HepG2 (cell line): ENCODE results near the gene C1orf35. TPM values are rescaled to one million over a fixed set of nuclear protein-coding genes. Genes with fewer than 3 reads are reported as not detected.

Experiments
- ATAC-seq: fragments of 200-7000 bp; cut with Tn5 transposase; 3 replicates; pipeline ENCODE4 v1.9.1; 2020; ENCODE audit warnings: mild to moderate bottlenecking, moderate library complexity
- BruUV-seq: library from RNA; stranded (reverse); fragments of 400-500 nt; replicated peaks from 2 replicates; lab custom pipeline; 2021; lab: Mats Ljungman, UMichigan
- CTCF ChIA-PET: fragments of 300-600 bp; formaldehyde crosslinking; extraction: SDS; loops from one replicate; lab custom pipeline; 2021; ENCODE audit warnings: low total read pairs, inconsistent platforms, low intra/inter-chr PET ratio; lab: Yijun Ruan, JAX
- POLR2A ChIA-PET: fragments of 350-600 bp; sonication (Branson Sonifier 250); formaldehyde crosslinking; loops from one replicate; lab custom pipeline; 2020; ENCODE audit warnings: antibody characterized with exemption, inconsistent platforms; lab: Yijun Ruan, JAX
- DNase-seq: peaks from one replicate; pipeline ENCODE4 v3.0.0-alpha.2; 2015; ENCODE audit warnings: low spot score
- FAIRE-seq: peaks from 3 replicates; lab custom pipeline; 2011; peaks lifted over from hg19 to GRCh38; lab: Jason Lieb, UNC
- H2AFZ ChIP-seq: one replicate; pipeline ENCODE4 v1.6.1; 2011; ENCODE audit warnings: low read length, inconsistent platforms
- H3K27ac ChIP-seq: fragments of 300-600 bp; 3 replicates; pipeline ENCODE4 v1.8.0; 2011; ENCODE audit warnings: mixed run types, mild to moderate bottlenecking, mixed read lengths, low read length, inconsistent platforms; ENCODE audit not compliant: insufficient read depth; ENCODE audit errors: extremely low read length
- H3K27me3 ChIP-seq, 2 experiments: fragments of 200-600 bp in 1 of 2; 2 replicates in 1 of 2; 3 replicates in 1 of 2; pipeline versions ENCODE4 v1.6.0 to v1.8.0; 2011; ENCODE audit warnings: low read length in 2 of 2, mild to moderate bottlenecking in 2 of 2, moderate library complexity in 2 of 2, inconsistent platforms in 1 of 2; ENCODE audit not compliant: insufficient read depth in 2 of 2, control insufficient read depth in 1 of 2
- H3K36me3 ChIP-seq, 2 experiments: fragments of 200-600 bp in 1 of 2; replicated peaks in 1 of 2; 2 replicates in 1 of 2; 3 replicates in 1 of 2; pipeline versions ENCODE4 v1.5.1 to v1.8.0; 2011; ENCODE audit warnings: low read length in 2 of 2, inconsistent platforms in 1 of 2; ENCODE audit not compliant: insufficient read depth in 2 of 2, control insufficient read depth in 1 of 2
- H3K4me1 ChIP-seq: 2 replicates; pipeline ENCODE4 v1.5.1; 2012; ENCODE audit warnings: low read length, inconsistent platforms; ENCODE audit not compliant: insufficient read depth
- H3K4me2 ChIP-seq: 2 replicates; pipeline ENCODE4 v1.6.0; 2011; ENCODE audit warnings: low read depth, low read length, inconsistent platforms
- H3K4me3 ChIP-seq, 3 experiments: fragments of 200-600 bp in 1 of 3; sonication (generic), shearing (Covaris generic) in 1 of 3; replicated peaks in 1 of 3; 2 replicates each; pipeline ENCODE4 v1.5.1; 2011 to 2016; ENCODE audit warnings: low read length in 3 of 3, inconsistent platforms in 2 of 3, low read depth in 2 of 3, mild to moderate bottlenecking in 2 of 3, control low read depth in 1 of 3, mixed read lengths in 1 of 3; ENCODE audit not compliant: insufficient read depth in 1 of 3
- H3K79me2 ChIP-seq: one replicate; pipeline ENCODE4 v1.6.1; 2011; ENCODE audit warnings: low read length, inconsistent platforms; ENCODE audit not compliant: insufficient read depth
- H3K9ac ChIP-seq: 2 replicates; pipeline ENCODE4 v1.6.0; 2011; ENCODE audit warnings: mild to moderate bottlenecking, low read depth, low read length, inconsistent platforms; ENCODE audit not compliant: insufficient read depth
- H3K9me3 ChIP-seq: 2 replicates; pipeline ENCODE4 v1.5.1; 2012; ENCODE audit warnings: mild to moderate bottlenecking, low read length
- H4K20me1 ChIP-seq: 2 replicates; pipeline ENCODE4 v1.6.0; 2011; ENCODE audit warnings: inconsistent platforms, mild to moderate bottlenecking, low read length, moderate library complexity; ENCODE audit not compliant: insufficient read depth
- AGO2 ChIP-seq: fragments of 200-400 bp; formaldehyde crosslinking; optimal IDR thresholded peaks from 2 replicates; pipeline ENCODE3; 2017; ENCODE audit warnings: mild to moderate bottlenecking, low read depth, low read length, moderate library complexity
- MBNL3 ChIP-seq: fragments of 250-450 bp; sonication (Bioruptor Pico); conservative IDR thresholded peaks from 2 replicates; pipeline ENCODE4 v1.8.0; 2022; ENCODE audit warnings: mild to moderate bottlenecking, inconsistent platforms
- RBFOX2 ChIP-seq: fragments of 200-400 bp; formaldehyde crosslinking; IDR thresholded peaks from 2 replicates; pipeline ENCODE4 v1.6.1; 2017; ENCODE audit warnings: low read depth, mild to moderate bottlenecking, low read length
- SALL1 ChIP-seq: sonication (generic); formaldehyde crosslinking; IDR thresholded peaks from 2 replicates; pipeline ENCODE4 v1.8.0; 2022; ENCODE audit warnings: mild to moderate bottlenecking, missing genetic modification reagents
- ZNF230 ChIP-seq: sonication (generic); formaldehyde crosslinking; IDR thresholded peaks from 2 replicates; pipeline ENCODE4 v1.4.0; 2020; ENCODE audit warnings: mild to moderate bottlenecking, missing genetic modification reagents
- WGBS: methylation state at CpG from one replicate; pipeline ENCODE4 v1.1.6; 2017; ENCODE audit warnings: low lambda C conversion rate; 5-methylcytosine and 5-hydroxymethylcytosine counted together
- in situ Hi-C: cut with HindIII; loops from 2 replicates; pipeline ENCODE4 v1.10.0; 2017; ENCODE audit warnings: low pct_unique_long_range_greater_than_20kb; ENCODE audit not compliant: extremely low pct_ligation_motif_present
- intact Hi-C: fragments of 100-400 bp; cut with micrococcal nuclease; formaldehyde crosslinking; loops from one replicate; pipeline ENCODE4 v1.10.0; 2022; ENCODE audit not compliant: unreplicated experiment
- polyA plus RNA-seq, 8 experiments: library from polyadenylated mRNA; depleted of rRNA in 3 of 8; stranded (reverse) in 7 of 8; unstranded in 1 of 8; fragments of >200 nt; fragmentation: Illumina TruSeq in 4 of 8; extraction: Trizol in 4 of 8; gene quantifications; 2 replicates each; pipeline versions ENCODE4 v1.2.1 to v1.2.3, GENCODE V29; 2011 to 2016; ENCODE audit warnings: low read depth in 4 of 8, missing spikeins in 1 of 8, mixed read lengths in 1 of 8; ENCODE audit not compliant: insufficient read depth in 1 of 8
- total RNA-seq, 5 experiments: library from RNA; depleted of rRNA; stranded (reverse); fragments of >200 nt; fragmentation: Illumina TruSeq; extraction: Trizol; gene quantifications; 2 replicates each; pipeline ENCODE4 v1.2.3, GENCODE V29; 2016; ENCODE audit warnings: low read depth in 1 of 5
- TF ChIP-seq, protein P1 (sequence below): IDR thresholded peaks from 2 replicates; pipeline ENCODE4 v1.6.1; 2016

Gene C1orf35
- total and polyA plus RNA-seq, 2 of the 13 experiments (the other 11 are each of a cell fraction or from before 2014, with no cell fraction given): 8.1 to 19.3 TPM

DNA sequence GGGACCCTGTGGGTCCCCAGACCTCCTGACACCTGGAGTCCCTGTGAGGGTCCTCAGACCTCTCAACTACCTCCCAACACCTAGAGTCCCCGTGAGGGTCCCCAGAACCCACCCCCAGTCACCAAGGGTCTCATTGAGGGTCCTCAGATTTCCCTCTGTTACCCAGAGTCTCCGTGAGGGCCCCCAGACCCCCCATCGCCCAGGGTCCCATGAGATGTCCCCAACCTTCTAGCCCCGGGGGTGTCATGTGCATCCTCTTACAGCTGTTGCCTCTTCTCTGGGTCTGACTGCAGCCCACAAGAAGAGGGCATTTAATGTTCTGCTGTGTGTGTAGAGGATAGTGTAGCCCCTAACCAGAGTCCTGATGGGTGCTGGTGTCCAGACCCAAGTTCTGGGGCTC is 44.6 kb upstream of the C1orf35 start (continued):
- TF ChIP-seq, protein P1, sequence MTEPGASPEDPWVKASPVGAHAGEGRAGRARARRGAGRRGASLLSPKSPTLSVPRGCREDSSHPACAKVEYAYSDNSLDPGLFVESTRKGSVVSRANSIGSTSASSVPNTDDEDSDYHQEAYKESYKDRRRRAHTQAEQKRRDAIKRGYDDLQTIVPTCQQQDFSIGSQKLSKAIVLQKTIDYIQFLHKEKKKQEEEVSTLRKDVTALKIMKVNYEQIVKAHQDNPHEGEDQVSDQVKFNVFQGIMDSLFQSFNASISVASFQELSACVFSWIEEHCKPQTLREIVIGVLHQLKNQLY (CRISPR knock-in tag): no peak
- no peak for TF ChIP-seq ZNF230 (CRISPR knock-in tag)

DNA sequence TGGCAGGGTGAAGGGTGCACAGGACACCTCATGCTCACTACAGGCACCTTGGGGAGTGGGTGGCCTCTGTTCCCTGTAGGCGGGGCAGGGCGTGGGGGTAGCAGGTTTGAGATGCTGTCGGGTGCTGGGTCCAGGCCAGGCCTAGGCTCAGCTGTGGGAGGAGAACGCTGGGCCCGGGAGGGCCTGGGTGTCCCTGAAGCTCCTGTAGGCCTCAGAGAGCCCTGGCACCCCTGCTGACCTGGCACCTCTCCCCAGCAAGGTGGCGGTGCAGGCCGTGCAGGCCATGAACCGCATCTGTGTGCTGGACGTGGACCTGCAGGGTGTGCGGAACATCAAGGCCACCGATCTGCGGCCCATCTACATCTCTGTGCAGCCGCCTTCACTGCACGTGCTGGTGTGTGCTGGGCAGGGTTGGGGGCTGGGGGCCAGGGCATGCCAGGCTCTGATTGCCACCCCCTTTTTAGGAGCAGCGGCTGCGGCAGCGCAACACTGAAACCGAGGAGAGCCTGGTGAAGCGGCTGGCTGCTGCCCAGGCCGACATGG is 44.1 kb upstream of the C1orf35 start:
- Histone ChIP-seq H3K27me3 (no peaks in the 10 kb centered on the region), H3K4me2 (no peak overlapping the region), H3K4me1 (peaks cover 60% of the 10 kb centered on the region), H2AFZ (no peak overlapping the region), H3K9me3 (no peaks in the 10 kb centered on the region), H3K79me2 (peaks cover 45% of the 10 kb centered on the region), H3K4me3 (no peak overlapping the region), H3K36me3 (peaks cover 4 to 17% of the 10 kb centered on the region in 2 experiments; a peak in 4 of 5 replicates), H3K27ac (no peak overlapping the region), H3K9ac (no peak overlapping the region), H4K20me1 (peaks cover 23% of the 10 kb centered on the region; the same call in 1 of the 2 replicates)
- DNase-seq: no peak
- intact Hi-C loops (no loop called here), in situ Hi-C loops (no loop called here)
- no peak for FAIRE-seq
- BruUV-seq: no TSS peak
- WGBS: 85% methylated on average over 4 of the region's 20 CpGs
- ChIA-PET POLR2A (interaction anchor here (1.3 kb wide), 1 partner anchor 18 kb away, joined by 3 read pairs; the partner anchor contains the start of gene IBA57), CTCF (no interaction called here)
- TF ChIP-seq SALL1 (CRISPR knock-in tag): no peak
- peak; percentile 61 for TF ChIP-seq AGO2
- TF ChIP-seq MBNL3 (CRISPR knock-in tag): no peak
- TF ChIP-seq RBFOX2: peak; percentile 61; the same call in 1 of the 2 replicates
- ATAC-seq: no peak
